HepG2 (cell line): ENCODE measurements around the gene SBK3.

ENCODE experiments used
- ZC3H13 ChIP-seq: sonication (generic); formaldehyde crosslinking; IDR thresholded peaks from 2 replicates; pipeline ENCODE4 v1.8.1; 2023; ENCODE audit warnings: mild to moderate bottlenecking, missing genetic modification reagents, moderate library complexity
- TF ChIP-seq, protein P1 (sequence below): conservative IDR thresholded peaks from 2 replicates; pipeline ENCODE4 v1.6.1; 2018; ENCODE audit warnings: missing genetic modification reagents

DNA sequence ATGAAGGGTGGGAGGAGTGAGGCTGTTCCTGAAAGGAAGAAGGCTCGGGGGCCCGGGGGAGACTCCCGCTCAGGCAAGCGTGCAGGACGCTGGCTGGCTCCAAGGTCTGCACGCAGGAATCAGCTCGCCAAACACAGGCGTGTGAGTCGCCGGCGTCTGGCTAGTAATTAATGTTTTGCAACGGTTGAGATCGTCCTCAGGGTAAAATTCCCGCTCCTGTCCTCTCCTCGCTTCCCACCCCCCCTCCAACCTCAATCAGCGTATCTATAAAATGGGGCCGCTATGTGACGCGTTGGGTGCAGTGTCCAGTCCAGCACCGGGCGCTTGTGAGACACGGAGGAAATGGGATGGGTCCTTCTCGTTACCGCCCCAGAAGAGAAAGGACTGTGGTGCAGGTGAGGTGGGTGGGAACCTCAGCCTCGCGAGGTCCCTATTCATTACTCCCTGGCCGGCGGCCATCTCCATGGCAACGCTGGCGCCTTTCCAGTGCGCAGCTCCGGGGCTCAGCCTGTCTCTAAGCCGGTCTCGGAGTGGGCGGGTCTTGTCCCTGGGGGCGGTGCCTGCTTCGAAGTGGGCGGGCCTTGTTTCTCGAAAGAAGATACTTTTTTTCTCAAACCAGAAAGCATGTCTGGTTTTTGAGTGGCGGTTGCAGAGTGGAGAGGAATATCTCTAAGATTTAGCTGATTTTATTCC is 41.8 kb upstream of the SBK3 start:
- TF ChIP-seq, protein P1, sequence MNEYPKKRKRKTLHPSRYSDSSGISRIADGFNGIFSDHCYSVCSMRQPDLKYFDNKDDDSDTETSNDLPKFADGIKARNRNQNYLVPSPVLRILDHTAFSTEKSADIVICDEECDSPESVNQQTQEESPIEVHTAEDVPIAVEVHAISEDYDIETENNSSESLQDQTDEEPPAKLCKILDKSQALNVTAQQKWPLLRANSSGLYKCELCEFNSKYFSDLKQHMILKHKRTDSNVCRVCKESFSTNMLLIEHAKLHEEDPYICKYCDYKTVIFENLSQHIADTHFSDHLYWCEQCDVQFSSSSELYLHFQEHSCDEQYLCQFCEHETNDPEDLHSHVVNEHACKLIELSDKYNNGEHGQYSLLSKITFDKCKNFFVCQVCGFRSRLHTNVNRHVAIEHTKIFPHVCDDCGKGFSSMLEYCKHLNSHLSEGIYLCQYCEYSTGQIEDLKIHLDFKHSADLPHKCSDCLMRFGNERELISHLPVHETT (CRISPR knock-in tag), result no peak
- TF ChIP-seq ZC3H13 (CRISPR knock-in tag), result no peak
